K562 (cell line): ENCODE results near the gene TMPRSS9. TPM values are rescaled to one million over a fixed set of nuclear protein-coding genes. Genes with fewer than 3 reads are reported as not detected.

Experiments used
- ARID3A ChIP-seq: IDR thresholded peaks from 2 replicates; pipeline ENCODE4 v1.6.1; 2012; ENCODE audit warnings: low read depth, low read length, improper control_type of control experiment, borderline replicate concordance
- ELK1 ChIP-seq: sonication (generic); formaldehyde crosslinking; IDR thresholded peaks from 2 replicates; pipeline ENCODE4 v1.8.1; 2022; ENCODE audit warnings: missing genetic modification reagents
- MGA ChIP-seq: fragments of 450-650 bp; IDR thresholded peaks from 2 replicates; pipeline ENCODE4 v1.6.1; 2016; ENCODE audit warnings: mild to moderate bottlenecking, moderate library complexity
- MXI1 ChIP-seq: IDR thresholded peaks from 2 replicates; pipeline ENCODE4 v1.6.1; 2011; ENCODE audit warnings: low read depth, mild to moderate bottlenecking, improper control_type of control experiment, low read length
- NR0B1 ChIP-seq: fragments of 450-650 bp; IDR thresholded peaks from one replicate; pipeline ENCODE4 v1.6.1; 2018; ENCODE audit warnings: mild to moderate bottlenecking, moderate library complexity; ENCODE audit not compliant: partially characterized antibody
- ZBTB33 ChIP-seq: sonication (generic); formaldehyde crosslinking; IDR thresholded peaks from 2 replicates; pipeline ENCODE4 v1.8.1; 2023; ENCODE audit warnings: mild to moderate bottlenecking, missing genetic modification reagents
- ZNF449 ChIP-seq: fragments of 250-450 bp; sonication (Bioruptor Pico); IDR thresholded peaks from 2 replicates; pipeline ENCODE4 v1.8.0; 2022; ENCODE audit warnings: moderate library complexity, mild to moderate bottlenecking, inconsistent platforms
- polyA plus RNA-seq, 8 experiments: library from polyadenylated mRNA; depleted of rRNA in 4 of 8; stranded (reverse) in 5 of 8; unstranded in 3 of 8; fragments of >200 nt; fragmentation: Nextera tagmentation in 2 of 8; fragmentation: Illumina TruSeq in 1 of 8; extraction: Ambion mirVana in 2 of 8; extraction: Trizol in 1 of 8; gene quantifications; 2 replicates each; pipeline versions ENCODE4 v1.2.1 to v1.2.3, GENCODE V29; 2011 to 2014; ENCODE audit warnings: inconsistent platforms in 1 of 8, missing spikeins in 1 of 8
- total RNA-seq, 7 experiments: library from RNA; depleted of rRNA in 6 of 7; stranded (reverse); fragments of >200 nt in 6 of 7; fragmentation: Illumina TruSeq in 2 of 7; extraction: Trizol in 2 of 7; gene quantifications; 2 replicates each; pipeline versions ENCODE4 v1.2.1 to v1.2.3, GENCODE V29; 2011 to 2021; ENCODE audit warnings: low replicate concordance in 1 of 7

Gene TMPRSS9
- total and polyA plus RNA-seq, 9 of the 15 experiments (the other 6 are each of a cell fraction or from before 2014, with no cell fraction given): 0.01 to 0.03 TPM; not detected in 7

- TF ChIP-seq MGA: no peak
- no peak for TF ChIP-seq ELK1 (CRISPR knock-in tag)
- no peak for TF ChIP-seq ARID3A
- TF ChIP-seq MXI1: no peak
- TF ChIP-seq NR0B1: no peak
- no peak for TF ChIP-seq ZNF449 (CRISPR knock-in tag)
- TF ChIP-seq ZBTB33 (CRISPR knock-in tag): no peak
These were observed 39.1 kb upstream of the TMPRSS9 start (continued) for GRCh38 chr19:2320939-2321338.
